ENCODE results near the gene TGM5.
A peak's percentile ranks its signal among the peaks of the same experiment; 100 is the strongest.

Gene TGM5

DNA sequence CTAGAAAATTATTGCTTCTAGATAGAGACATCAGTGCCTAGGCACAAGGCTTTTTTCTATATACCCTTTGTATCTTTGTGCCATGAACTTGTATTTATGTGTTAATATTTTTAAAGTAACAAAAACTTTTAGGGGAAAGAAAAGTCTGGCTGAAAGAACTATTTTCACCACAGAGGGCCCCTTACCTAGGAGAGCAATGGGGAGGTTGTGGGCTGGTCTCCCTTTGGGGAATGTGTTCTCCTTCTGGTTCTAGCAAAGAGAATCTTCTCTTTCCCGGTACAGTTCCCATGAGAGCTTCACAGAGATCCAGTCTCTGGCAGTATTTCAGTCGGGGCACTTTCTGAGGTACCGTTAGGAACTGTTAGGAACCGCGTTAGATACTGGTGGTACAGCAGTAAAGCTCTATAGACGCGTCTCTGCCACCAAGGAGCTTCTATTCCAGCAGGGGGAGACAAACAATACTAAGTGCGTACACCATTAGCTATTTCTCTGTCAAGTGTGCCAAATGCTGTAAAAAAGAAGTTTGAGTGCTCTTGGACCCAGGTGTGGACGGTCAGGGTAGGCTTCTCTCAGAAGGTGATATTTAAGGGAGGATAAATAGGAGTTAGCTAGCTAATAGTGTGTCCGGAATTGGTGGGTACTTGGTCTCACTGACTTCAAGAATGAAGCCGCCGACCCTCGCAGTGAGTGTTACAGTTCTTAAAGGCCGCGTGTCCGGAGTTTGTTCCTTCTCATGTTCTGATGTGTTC is 41.4 kb downstream of the TGM5 start:
- TF ChIP-seq, protein P1, sequence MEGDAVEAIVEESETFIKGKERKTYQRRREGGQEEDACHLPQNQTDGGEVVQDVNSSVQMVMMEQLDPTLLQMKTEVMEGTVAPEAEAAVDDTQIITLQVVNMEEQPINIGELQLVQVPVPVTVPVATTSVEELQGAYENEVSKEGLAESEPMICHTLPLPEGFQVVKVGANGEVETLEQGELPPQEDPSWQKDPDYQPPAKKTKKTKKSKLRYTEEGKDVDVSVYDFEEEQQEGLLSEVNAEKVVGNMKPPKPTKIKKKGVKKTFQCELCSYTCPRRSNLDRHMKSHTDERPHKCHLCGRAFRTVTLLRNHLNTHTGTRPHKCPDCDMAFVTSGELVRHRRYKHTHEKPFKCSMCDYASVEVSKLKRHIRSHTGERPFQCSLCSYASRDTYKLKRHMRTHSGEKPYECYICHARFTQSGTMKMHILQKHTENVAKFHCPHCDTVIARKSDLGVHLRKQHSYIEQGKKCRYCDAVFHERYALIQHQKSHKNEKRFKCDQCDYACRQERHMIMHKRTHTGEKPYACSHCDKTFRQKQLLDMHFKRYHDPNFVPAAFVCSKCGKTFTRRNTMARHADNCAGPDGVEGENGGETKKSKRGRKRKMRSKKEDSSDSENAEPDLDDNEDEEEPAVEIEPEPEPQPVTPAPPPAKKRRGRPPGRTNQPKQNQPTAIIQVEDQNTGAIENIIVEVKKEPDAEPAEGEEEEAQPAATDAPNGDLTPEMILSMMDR (IDR thresholded peaks at IDR 0.05; ENCODE audit: insufficient read depth, missing control alignments): peak; percentile 65
- DNase-seq (ENCODE audit: insufficient read length, low spot score) (peak; percentile 38), FAIRE-seq (no peak)

DNA sequence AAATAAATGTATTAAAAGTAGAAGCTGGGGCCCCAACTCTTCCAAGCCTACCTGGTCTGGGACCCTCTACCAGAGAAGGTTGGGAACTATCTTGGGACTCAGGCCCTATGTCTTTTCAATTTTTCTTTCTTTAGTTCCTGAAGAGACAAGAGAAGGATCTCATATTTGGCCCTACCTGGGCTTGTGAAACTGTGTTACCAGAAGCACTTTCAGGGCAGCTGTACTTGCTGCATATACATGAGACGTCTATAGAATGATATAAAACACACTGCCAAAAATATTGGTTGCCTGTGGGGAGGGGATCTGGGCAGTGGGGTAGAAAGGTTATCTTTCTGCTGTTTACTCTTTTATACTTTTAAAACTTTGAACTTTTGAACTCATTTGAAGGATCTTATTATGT is 45.3 kb downstream of the TGM5 start:
- TF ChIP-seq, protein P1 (IDR thresholded peaks at IDR 0.05; ENCODE audit: insufficient read depth, missing control alignments): no peak
- no peak for FAIRE-seq

DNA sequence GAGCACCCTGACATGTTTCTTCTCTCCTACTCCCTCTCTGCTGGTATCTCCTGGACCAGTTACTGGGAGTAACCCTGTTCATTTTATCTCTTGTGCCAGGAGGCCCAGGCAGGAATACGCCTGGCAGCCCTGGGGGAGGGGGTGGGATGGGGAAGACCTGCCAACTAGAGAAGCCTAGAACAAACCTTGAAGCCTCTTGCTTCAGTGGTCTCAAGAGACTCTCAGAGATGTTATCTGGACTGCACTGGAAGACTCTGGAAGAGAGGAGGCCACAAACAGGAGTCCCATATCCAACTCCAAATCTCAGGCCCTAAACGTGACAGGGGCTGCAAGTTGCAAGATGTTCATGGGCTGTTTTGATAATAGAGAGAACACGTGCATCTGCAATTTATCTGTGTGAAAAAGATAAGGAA is 45.7 kb downstream of the TGM5 start, which contains the start of gene EPB42:
TSS of gene EPB42 (minus strand) at position 28 of the 413 bp plus-strand sequence. CDS start 193 bp downstream, outside the sequence.
- no peak for DNase-seq (ENCODE audit: insufficient read length, low spot score)
- FAIRE-seq: no peak

More for the DNA sequence above, 45.3 kb downstream of the TGM5 start:
- no peak for DNase-seq (ENCODE audit: insufficient read length, low spot score)

DNA sequence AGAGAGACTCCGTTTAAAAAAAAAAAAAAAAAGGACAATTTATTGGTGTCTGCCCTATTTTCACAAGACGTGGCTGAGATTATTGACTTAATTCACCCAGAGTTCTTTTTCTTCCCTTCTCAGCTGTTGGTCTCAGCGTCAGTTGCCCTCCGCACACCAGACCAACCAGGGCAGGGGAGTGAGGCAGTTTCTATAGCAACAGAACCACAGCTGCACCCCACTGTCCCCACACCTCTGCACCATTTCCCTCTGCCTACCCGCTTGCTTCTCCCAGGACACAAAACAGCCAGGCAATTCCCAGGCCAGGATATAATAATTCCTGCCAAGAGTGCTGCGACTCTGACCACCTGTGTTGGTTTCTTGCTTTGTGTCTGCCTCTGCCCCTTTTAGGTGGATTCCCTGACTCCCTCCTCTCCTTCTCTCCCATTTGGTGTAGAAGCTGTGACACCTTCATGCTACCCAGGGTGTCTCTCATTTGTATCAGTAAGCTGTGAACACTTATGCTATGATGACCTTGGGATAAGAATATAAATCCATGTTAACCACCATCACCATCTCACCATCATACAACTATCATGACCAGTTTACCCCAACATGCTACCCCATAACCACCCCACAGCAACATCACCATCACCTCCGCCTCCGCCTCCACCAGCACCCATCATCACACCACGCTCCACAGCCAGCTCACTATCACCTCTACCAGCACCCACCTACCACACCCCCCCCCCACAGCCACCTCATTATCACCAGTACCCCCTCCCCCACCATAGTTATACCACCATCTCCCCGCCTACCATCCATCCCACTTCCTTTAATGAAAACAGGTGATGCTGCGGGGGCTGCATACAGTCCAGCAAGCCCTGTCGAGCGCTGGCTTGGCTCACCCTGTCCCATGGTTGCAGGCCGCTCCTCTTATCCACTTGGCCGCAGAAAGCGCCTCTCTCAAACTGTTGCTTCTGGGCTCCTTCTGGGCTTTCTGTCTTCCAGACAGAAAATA is 46.5 kb downstream of the TGM5 start:
- DNase-seq (ENCODE audit: insufficient read length, low spot score) (no peak), FAIRE-seq (no peak)
- TF ChIP-seq, protein P1 (IDR thresholded peaks at IDR 0.05; ENCODE audit: insufficient read depth, missing control alignments): no peak

More for the DNA sequence above, 45.7 kb downstream of the TGM5 start, which contains the start of gene EPB42:
- TF ChIP-seq, protein P1 (IDR thresholded peaks at IDR 0.05; ENCODE audit: insufficient read depth, missing control alignments): no peak

DNA sequence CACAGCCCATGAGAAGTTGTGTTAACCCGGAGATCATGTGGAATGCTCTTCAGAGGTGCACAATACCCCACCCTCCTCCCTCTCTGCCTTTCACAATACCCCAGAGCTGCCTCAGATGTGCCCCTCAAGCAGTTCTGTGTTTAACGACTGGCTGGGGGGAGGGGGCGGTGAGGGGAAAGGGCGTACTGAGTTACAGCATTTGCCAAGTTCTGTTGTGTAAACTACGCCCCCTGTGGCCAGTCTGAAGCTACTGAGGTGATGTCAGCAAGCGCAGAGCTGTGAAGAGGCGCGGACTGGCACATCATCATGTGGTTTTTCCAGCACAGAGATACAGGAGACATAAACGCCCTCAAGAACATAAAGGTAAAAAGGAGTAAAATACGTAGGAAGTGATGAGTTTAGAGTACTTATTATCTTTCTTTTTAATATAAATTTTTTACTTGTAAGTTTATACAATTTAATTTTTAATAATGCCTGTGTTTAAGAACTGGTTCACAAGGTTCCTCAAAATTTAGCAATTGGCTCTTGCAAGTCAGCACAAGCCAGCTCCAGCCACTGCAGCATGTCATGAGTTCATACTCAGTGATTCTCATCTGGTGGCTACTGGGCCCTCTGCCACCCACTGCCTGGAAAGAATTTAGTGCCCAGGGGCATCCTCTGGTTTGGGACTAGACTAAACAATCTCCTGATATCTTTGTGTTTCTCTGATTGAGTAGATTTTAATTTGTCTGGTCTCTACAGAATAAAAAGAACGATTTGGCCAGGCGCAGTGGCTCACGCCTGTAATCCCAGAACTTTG is 47.6 kb downstream of the TGM5 start:
- DNase-seq (ENCODE audit: insufficient read length, low spot score) (no peak), FAIRE-seq (no peak)
- TF ChIP-seq, protein P1 (IDR thresholded peaks at IDR 0.05; ENCODE audit: insufficient read depth, missing control alignments): peak; percentile 21

DNA sequence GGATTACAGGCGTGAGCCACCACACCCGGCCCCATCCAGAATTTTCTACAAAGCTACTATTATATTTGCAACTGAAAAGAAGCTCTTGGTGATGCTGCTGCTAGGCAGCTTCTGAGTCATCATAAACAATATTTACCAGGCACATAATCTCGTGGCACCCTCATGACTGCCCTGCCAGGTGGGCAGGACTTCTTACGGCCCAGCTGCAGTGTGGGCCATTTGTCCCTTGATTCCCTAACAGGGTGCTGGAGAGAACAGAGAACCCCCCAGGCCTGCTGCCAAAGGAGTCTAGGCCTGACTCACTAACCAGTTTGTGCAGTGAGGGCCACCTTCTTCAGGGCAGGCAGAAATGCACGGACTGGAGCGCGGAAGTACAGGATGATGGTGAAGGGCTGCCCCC is 50.8 kb downstream of the TGM5 start:
- no peak for DNase-seq (ENCODE audit: insufficient read length, low spot score)
- TF ChIP-seq, protein P1 (IDR thresholded peaks at IDR 0.05; ENCODE audit: insufficient read depth, missing control alignments): no peak
- no peak for FAIRE-seq
